Measurements from ENCODE around the gene CEP170. TPM values are rescaled to one million over a fixed set of nuclear protein-coding genes. Genes with fewer than 3 reads are reported as not detected.
"Not testable (repeated sequence)": the region's sequence is repeated elsewhere in the genome, so short reads cannot be mapped to it uniquely, and the experiment has no call there.

CEP170 gene
- total RNA-seq, 1 donor from 2014 or later: 51.1 TPM

DNA sequence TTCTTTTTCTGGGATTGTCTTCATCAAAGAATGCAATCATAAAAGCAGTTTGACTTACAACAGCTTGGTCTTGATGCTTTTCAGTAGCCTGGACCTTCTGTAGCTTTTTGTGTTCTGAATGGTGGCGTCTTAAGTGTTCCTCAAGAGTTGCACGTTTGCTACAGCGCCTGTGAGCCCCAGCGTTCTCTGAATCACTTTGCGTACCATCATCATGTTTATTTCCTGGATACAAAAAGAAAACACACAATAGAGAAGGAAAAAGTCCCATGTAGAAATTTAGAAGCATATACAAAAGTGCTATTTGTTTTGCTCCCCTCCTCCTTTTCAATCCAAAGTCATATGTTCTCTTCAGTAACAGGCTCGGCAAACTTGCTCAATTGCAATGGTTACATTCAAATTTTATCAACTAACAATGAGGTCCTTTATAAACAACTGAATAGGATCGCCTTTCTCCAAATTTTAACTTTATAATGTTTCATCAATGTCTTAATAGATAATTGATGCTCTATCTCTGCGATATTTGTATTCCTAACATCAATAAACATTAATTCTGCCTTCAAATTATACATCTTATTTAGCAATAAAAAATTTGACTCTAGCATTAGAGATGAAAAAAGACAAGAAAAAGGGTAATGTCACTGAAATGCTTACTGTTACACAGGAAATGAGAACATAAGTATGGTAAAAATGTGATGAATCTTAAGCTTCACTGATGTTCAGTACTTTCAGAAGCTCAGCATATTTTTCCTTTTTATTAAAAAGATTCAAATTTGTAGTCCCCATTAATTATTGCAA is 68.7 kb downstream of the CEP170 start:
- H3K27ac ChIP-seq (ENCODE audit: low read depth, low read length); H3K36me3 ChIP-seq (ENCODE audit: control insufficient read depth in 3 of 3, insufficient read depth in 3 of 3, low read length in 3 of 3); H3K27me3 ChIP-seq (ENCODE audit: control insufficient read depth in 3 of 3, insufficient read depth in 3 of 3, low read length in 3 of 3); H3K9me3 ChIP-seq (ENCODE audit: control insufficient read depth in 3 of 3, low read length in 3 of 3); H3K4me1 ChIP-seq (ENCODE audit: control insufficient read depth in 3 of 3, insufficient read depth in 3 of 3, low read length in 3 of 3); H3K4me3 ChIP-seq (ENCODE audit: low read length in 3 of 3); H3K9ac ChIP-seq (ENCODE audit: low read depth in 1 of 3, low read length in 3 of 3): not testable (repeated sequence)

DNA sequence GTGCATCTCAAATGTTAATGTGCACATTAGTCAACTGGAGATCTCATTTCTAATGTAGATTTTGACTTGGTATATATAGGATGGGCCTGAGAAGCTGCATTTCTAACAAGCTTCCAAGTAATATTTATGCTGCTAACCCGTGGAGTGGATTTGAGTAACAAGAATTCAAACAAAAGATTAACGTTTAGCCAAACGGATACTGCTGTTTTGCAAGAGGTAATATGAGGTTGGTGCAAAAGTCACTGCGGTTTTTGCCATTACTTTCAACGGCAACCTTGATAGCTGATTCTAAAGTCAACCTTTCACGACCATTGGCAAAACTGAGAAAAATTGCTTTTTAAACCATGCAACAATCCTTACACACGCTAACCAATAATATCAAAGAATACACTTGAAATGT is 70.3 kb downstream of the CEP170 start:
- H3K27ac ChIP-seq (ENCODE audit: low read depth, low read length); H3K4me1 ChIP-seq (ENCODE audit: control insufficient read depth in 3 of 3, insufficient read depth in 3 of 3, low read length in 3 of 3); H3K27me3 ChIP-seq (ENCODE audit: control insufficient read depth in 3 of 3, insufficient read depth in 3 of 3, low read length in 3 of 3); H3K4me3 ChIP-seq (ENCODE audit: low read length in 3 of 3); H3K36me3 ChIP-seq (ENCODE audit: control insufficient read depth in 3 of 3, insufficient read depth in 3 of 3, low read length in 3 of 3); H3K9ac ChIP-seq (ENCODE audit: low read depth in 1 of 3, low read length in 3 of 3); H3K9me3 ChIP-seq (ENCODE audit: control insufficient read depth in 3 of 3, low read length in 3 of 3): not testable (repeated sequence)

DNA sequence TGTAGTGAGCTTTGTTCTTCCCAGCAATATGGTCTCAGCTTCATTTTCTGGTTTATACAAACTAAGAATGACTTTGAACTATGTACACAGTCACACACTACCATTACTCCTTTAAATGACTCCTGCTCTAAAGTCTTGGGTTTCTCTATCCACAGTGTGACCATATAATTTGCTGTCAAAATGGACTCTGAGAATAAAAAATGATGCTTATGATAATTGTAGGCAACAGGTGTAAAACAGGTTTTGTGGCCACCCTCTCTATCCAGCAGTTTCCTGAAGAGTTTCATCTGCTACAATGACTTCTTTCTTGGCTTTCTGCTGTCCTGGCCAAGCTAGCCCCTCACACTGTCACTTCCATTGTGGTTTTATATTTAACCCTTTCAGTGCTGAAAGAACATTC is 71.4 kb downstream of the CEP170 start:
- not testable (repeated sequence) for H3K36me3 ChIP-seq (ENCODE audit: control insufficient read depth in 3 of 3, insufficient read depth in 3 of 3, low read length in 3 of 3); H3K27ac ChIP-seq (ENCODE audit: low read depth, low read length); H3K4me3 ChIP-seq (ENCODE audit: low read length in 3 of 3)

GRCh38 chr1:243183176-243183575 is 71.9 kb downstream of the CEP170 start:
- H3K9me3 ChIP-seq (ENCODE audit: control insufficient read depth in 3 of 3, low read length in 3 of 3); H3K4me1 ChIP-seq (ENCODE audit: control insufficient read depth in 3 of 3, insufficient read depth in 3 of 3, low read length in 3 of 3); H3K27ac ChIP-seq (ENCODE audit: low read depth, low read length); H3K4me3 ChIP-seq (ENCODE audit: low read length in 3 of 3); H3K36me3 ChIP-seq (ENCODE audit: control insufficient read depth in 3 of 3, insufficient read depth in 3 of 3, low read length in 3 of 3); H3K9ac ChIP-seq (ENCODE audit: low read depth in 1 of 3, low read length in 3 of 3); H3K27me3 ChIP-seq (ENCODE audit: control insufficient read depth in 3 of 3, insufficient read depth in 3 of 3, low read length in 3 of 3): not testable (repeated sequence)

More for the DNA sequence above, 71.4 kb downstream of the CEP170 start:
- not testable (repeated sequence) for H3K9me3 ChIP-seq (ENCODE audit: control insufficient read depth in 3 of 3, low read length in 3 of 3); H3K4me1 ChIP-seq (ENCODE audit: control insufficient read depth in 3 of 3, insufficient read depth in 3 of 3, low read length in 3 of 3); H3K9ac ChIP-seq (ENCODE audit: low read depth in 1 of 3, low read length in 3 of 3); H3K27me3 ChIP-seq (ENCODE audit: control insufficient read depth in 3 of 3, insufficient read depth in 3 of 3, low read length in 3 of 3)

- Histone ChIP-seq H3K27me3 (ENCODE audit: control insufficient read depth in 3 of 3, insufficient read depth in 3 of 3, low read length in 3 of 3) (no peaks in the 10 kb centered on the region), H3K9ac (ENCODE audit: low read depth in 1 of 3, low read length in 3 of 3) (no peak overlapping the region), H3K27ac (ENCODE audit: low read depth, low read length) (no peak overlapping the region), H3K4me1 (ENCODE audit: control insufficient read depth in 3 of 3, insufficient read depth in 3 of 3, low read length in 3 of 3) (no peaks in the 10 kb centered on the region), H3K4me3 (ENCODE audit: low read length in 3 of 3) (no peak overlapping the region), H3K36me3 (ENCODE audit: control insufficient read depth in 3 of 3, insufficient read depth in 3 of 3, low read length in 3 of 3) (no peaks in the 10 kb centered on the region), H3K9me3 (ENCODE audit: control insufficient read depth in 3 of 3, low read length in 3 of 3) (no peaks in the 10 kb centered on the region)
These were observed 75.4 kb downstream of the CEP170 start for GRCh38 chr1:243179720-243180119.

- H3K27me3 ChIP-seq (ENCODE audit: control insufficient read depth in 3 of 3, insufficient read depth in 3 of 3, low read length in 3 of 3); H3K27ac ChIP-seq (ENCODE audit: low read depth, low read length); H3K4me1 ChIP-seq (ENCODE audit: control insufficient read depth in 3 of 3, insufficient read depth in 3 of 3, low read length in 3 of 3); H3K9ac ChIP-seq (ENCODE audit: low read depth in 1 of 3, low read length in 3 of 3); H3K9me3 ChIP-seq (ENCODE audit: control insufficient read depth in 3 of 3, low read length in 3 of 3); H3K36me3 ChIP-seq (ENCODE audit: control insufficient read depth in 3 of 3, insufficient read depth in 3 of 3, low read length in 3 of 3); H3K4me3 ChIP-seq (ENCODE audit: low read length in 3 of 3): not testable (repeated sequence)
These were observed 77.3 kb downstream of the CEP170 start for GRCh38 chr1:243177792-243178191.

DNA sequence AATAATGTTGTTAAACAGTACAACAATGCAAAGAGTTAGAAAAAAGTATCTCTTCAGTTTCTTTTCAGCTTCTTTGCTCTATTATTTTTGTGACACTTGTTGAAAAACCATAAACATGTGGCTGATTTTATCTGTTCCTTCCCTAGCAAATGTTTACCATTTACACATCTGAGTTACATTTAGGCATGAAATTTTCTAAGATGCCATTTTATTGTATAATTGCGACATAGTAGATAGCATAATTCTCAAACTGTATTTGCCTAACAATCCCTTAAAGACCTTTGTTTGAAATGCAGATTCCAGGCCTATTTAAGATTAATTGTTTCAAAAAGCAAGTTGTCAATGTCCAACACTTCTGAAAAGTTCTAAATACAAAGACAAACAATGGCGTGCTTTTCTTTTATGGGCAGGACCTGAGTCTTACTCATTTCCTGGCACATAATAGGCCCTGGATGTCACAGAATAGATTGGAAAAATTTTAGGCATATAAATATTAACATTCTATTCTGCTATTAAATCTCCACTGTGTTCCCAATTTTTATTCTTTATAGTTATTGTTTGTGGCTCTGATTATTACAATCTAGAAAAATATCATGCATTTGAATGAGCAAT is 81.2 kb downstream of the CEP170 start:
- H3K27me3 ChIP-seq (ENCODE audit: control insufficient read depth in 3 of 3, insufficient read depth in 3 of 3, low read length in 3 of 3); H3K36me3 ChIP-seq (ENCODE audit: control insufficient read depth in 3 of 3, insufficient read depth in 3 of 3, low read length in 3 of 3); H3K9ac ChIP-seq (ENCODE audit: low read depth in 1 of 3, low read length in 3 of 3); H3K27ac ChIP-seq (ENCODE audit: low read depth, low read length); H3K9me3 ChIP-seq (ENCODE audit: control insufficient read depth in 3 of 3, low read length in 3 of 3); H3K4me1 ChIP-seq (ENCODE audit: control insufficient read depth in 3 of 3, insufficient read depth in 3 of 3, low read length in 3 of 3); H3K4me3 ChIP-seq (ENCODE audit: low read length in 3 of 3): not testable (repeated sequence)

DNA sequence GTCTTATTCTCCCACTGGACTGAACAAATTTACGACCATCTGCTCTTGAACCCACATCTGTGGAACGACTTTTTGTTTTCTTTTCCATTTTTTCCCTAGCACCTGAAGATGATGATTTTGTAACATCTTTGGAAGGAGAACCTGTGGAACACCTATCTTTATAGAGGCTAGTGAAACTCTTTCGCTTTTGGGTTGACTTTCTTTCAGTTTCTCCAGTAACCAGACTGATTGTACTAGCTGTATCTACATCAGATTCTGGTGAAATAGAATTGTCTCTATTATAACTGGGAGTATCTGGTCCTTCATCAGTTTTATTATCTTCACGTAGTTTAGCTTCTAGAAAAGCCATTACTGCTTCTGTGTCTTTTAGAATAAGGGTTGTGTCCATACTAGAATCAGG is 90.2 kb downstream of the CEP170 start:
- not testable (repeated sequence) for H3K27ac ChIP-seq (ENCODE audit: low read depth, low read length); H3K9ac ChIP-seq (ENCODE audit: low read depth in 1 of 3, low read length in 3 of 3); H3K9me3 ChIP-seq (ENCODE audit: control insufficient read depth in 3 of 3, low read length in 3 of 3); H3K36me3 ChIP-seq (ENCODE audit: control insufficient read depth in 3 of 3, insufficient read depth in 3 of 3, low read length in 3 of 3); H3K4me1 ChIP-seq (ENCODE audit: control insufficient read depth in 3 of 3, insufficient read depth in 3 of 3, low read length in 3 of 3); H3K4me3 ChIP-seq (ENCODE audit: low read length in 3 of 3); H3K27me3 ChIP-seq (ENCODE audit: control insufficient read depth in 3 of 3, insufficient read depth in 3 of 3, low read length in 3 of 3)

- not testable (repeated sequence) for H3K27me3 ChIP-seq (ENCODE audit: control insufficient read depth in 3 of 3, insufficient read depth in 3 of 3, low read length in 3 of 3); H3K4me3 ChIP-seq (ENCODE audit: low read length in 3 of 3); H3K27ac ChIP-seq (ENCODE audit: low read depth, low read length); H3K9me3 ChIP-seq (ENCODE audit: control insufficient read depth in 3 of 3, low read length in 3 of 3); H3K9ac ChIP-seq (ENCODE audit: low read depth in 1 of 3, low read length in 3 of 3); H3K4me1 ChIP-seq (ENCODE audit: control insufficient read depth in 3 of 3, insufficient read depth in 3 of 3, low read length in 3 of 3); H3K36me3 ChIP-seq (ENCODE audit: control insufficient read depth in 3 of 3, insufficient read depth in 3 of 3, low read length in 3 of 3)
These were observed 104.2 kb downstream of the CEP170 start for GRCh38 chr1:243150906-243151305.

DNA sequence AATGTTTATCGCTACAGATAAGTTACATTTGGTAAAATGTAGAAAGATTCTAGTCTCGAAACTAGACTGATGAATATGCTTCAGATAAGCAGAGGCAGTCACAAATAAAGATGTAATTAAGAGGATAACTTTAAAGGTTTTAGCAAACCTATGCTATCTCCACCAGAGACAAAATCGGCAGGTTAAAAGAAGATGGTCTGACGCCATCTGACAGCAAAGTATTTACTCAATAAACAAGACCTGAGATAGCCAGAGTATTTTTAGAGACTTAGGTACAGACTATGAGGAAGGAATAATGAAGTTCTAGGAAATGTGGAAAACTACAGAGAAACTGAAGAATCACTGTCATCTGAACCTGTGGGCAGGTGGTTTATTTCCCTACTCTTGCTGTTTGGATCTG is 106.0 kb downstream of the CEP170 start:
- H3K36me3 ChIP-seq (ENCODE audit: control insufficient read depth in 3 of 3, insufficient read depth in 3 of 3, low read length in 3 of 3); H3K27me3 ChIP-seq (ENCODE audit: control insufficient read depth in 3 of 3, insufficient read depth in 3 of 3, low read length in 3 of 3); H3K9ac ChIP-seq (ENCODE audit: low read depth in 1 of 3, low read length in 3 of 3); H3K9me3 ChIP-seq (ENCODE audit: control insufficient read depth in 3 of 3, low read length in 3 of 3); H3K27ac ChIP-seq (ENCODE audit: low read depth, low read length); H3K4me3 ChIP-seq (ENCODE audit: low read length in 3 of 3); H3K4me1 ChIP-seq (ENCODE audit: control insufficient read depth in 3 of 3, insufficient read depth in 3 of 3, low read length in 3 of 3): not testable (repeated sequence)
